DND-41 (cell line): ENCODE results near the gene KRT86.

Source experiments
- CTCF ChIP-seq: IDR thresholded peaks from 2 replicates; pipeline ENCODE4 v1.5.1; 2012; ENCODE audit warnings: borderline replicate concordance, low read length, moderate library complexity, mild to moderate bottlenecking; ENCODE audit not compliant: poor library complexity, severe bottlenecking; ENCODE audit errors: extremely low read depth
- EZH2 ChIP-seq: IDR thresholded peaks from 3 replicates; pipeline ENCODE4 v1.6.1; 2012; ENCODE audit warnings: borderline replicate concordance, low read depth, mild to moderate bottlenecking, moderate library complexity, low read length, inconsistent platforms; ENCODE audit not compliant: severe bottlenecking

DNA sequence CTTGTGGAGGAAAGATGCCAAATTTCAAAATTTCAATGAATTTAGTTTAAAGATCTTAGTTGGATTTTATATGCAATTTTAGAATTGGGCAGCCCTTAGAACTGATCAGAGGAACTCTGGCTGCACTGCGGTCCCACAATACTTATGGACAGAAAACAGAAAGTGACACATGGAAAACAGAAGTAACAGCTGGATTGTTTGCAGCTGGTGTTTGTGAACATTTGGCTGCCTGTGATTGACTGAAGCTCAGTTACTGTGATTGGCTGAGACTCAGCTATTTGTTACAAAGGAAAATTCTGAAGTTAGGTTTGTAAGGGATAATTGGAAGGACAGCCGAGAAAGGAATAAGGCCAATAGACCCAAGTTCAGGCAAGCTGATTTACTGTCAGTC, 10.0 kb upstream of the KRT86 start:
- TF ChIP-seq CTCF (no peak), EZH2 (no peak)
